ENCODE results near the gene MECP2.

GRCh38 chrX:154013614-154014360 lies 83.7 kb downstream of the MECP2 start:
- TF ChIP-seq CTCF (IDR thresholded peaks at IDR 0.05; ENCODE audit: low read depth, low read length) (peak; percentile 82), EZH2phosphoT487 (IDR thresholded peaks at IDR 0.05; ENCODE audit: low read depth) (no peak)

Measured in OCI-LY3 (cell line).